Tibial artery (tissue), 4 donors: Measurements from ENCODE around the gene SLC6A9.

ENCODE experiments used
- DNase-seq, 2 donors: peaks; one replicate each; pipeline ENCODE4 v3.0.0-alpha.2; 2019
- H3K27ac ChIP-seq, 2 donors: fragments of 200-600 bp; sonication (generic) in 1 of 2; 1 replicate in 1 of 2; 2 replicates in 1 of 2; pipeline ENCODE4 v1.5.1; 2018 to 2019; ENCODE audit warnings: mild to moderate bottlenecking in 1 of 2
- H3K27me3 ChIP-seq, 2 donors: fragments of 200-600 bp; sonication (generic) in 1 of 2; one replicate each; pipeline versions ENCODE4 v1.5.1 to v1.6.0; 2016 to 2019
- H3K36me3 ChIP-seq, 3 donors: fragments of 200-600 bp; sonication (generic) in 2 of 3; one replicate each; pipeline ENCODE4 v1.5.1; 2016 to 2019; ENCODE audit warnings: mild to moderate bottlenecking in 2 of 3
- H3K4me1 ChIP-seq, 4 donors: fragments of 200-600 bp; sonication (generic) in 2 of 4; 1 replicate in 3 of 4; 2 replicates in 1 of 4; pipeline ENCODE4 v1.5.1; 2016 to 2019
- H3K4me3 ChIP-seq, 2 donors: fragments of 200-600 bp; sonication (generic) in 1 of 2; 1 replicate in 1 of 2; 2 replicates in 1 of 2; pipeline ENCODE4 v1.5.1; 2018 to 2019; ENCODE audit warnings: mild to moderate bottlenecking in 2 of 2
- H3K9me3 ChIP-seq, 3 donors: fragments of 200-600 bp; sonication (generic) in 1 of 3; one replicate each; pipeline ENCODE4 v1.5.1; 2016 to 2019
- CTCF ChIP-seq, 2 experiments: fragments of 200-600 bp in 1 of 2; fragments of 450-650 bp in 1 of 2; IDR thresholded peaks; one replicate each; pipeline ENCODE4 v1.5.1; 2017 to 2019; ENCODE audit warnings: antibody characterized with exemption in 2 of 2, mild to moderate bottlenecking in 1 of 2, moderate library complexity in 1 of 2
- intact Hi-C: fragments of 100-400 bp; cut with DNase I; formaldehyde crosslinking; loops from one replicate; pipeline ENCODE4 v1.15.0; 2023; ENCODE audit warnings: low total_unique reads

Gene SLC6A9

GRCh38 chr1:44020464-44020863 lies 10.8 kb downstream of the SLC6A9 start:
- Histone ChIP-seq H3K4me1 (peaks cover 0 to 10% (median 9%) of the 10 kb centered on the region in 4 donors), H3K4me3 (no peak overlapping the region), H3K9me3 (no peaks in the 10 kb centered on the region), H3K27ac (no peak overlapping the region), H3K27me3 (no peaks in the 10 kb centered on the region), H3K36me3 (peaks cover 0 to 6% (median 5%) of the 10 kb centered on the region in 3 donors)
- no peak for DNase-seq
- no peak for TF ChIP-seq CTCF (IDR thresholded peaks at IDR 0.05)
- intact Hi-C loops = no loop called here

- Histone ChIP-seq H3K27me3 (no peaks in the 10 kb centered on the region), H3K36me3 (peaks cover 0 to 6% (median 5%) of the 10 kb centered on the region in 3 donors), H3K4me1 (peaks cover 0 to 19% (median 18%) of the 10 kb centered on the region in 4 donors), H3K9me3 (no peaks in the 10 kb centered on the region), H3K27ac (no peak overlapping the region), H3K4me3 (no peak overlapping the region)
- DNase-seq = no peak
- no peak for TF ChIP-seq CTCF (IDR thresholded peaks at IDR 0.05)
- intact Hi-C loops = no loop called here
Observed at GRCh38 chr1:44019466-44019948, 11.8 kb downstream of the SLC6A9 start.

GRCh38 chr1:44016890-44017400 lies 14.3 kb downstream of the SLC6A9 start:
- Histone ChIP-seq H3K4me1 (peaks cover 0 to 32% (median 24%) of the 10 kb centered on the region in 4 donors), H3K4me3 (no peak overlapping the region), H3K27me3 (no peaks in the 10 kb centered on the region), H3K9me3 (no peaks in the 10 kb centered on the region), H3K27ac (no peak overlapping the region), H3K36me3 (no peaks in the 10 kb centered on the region)
- DNase-seq = no peak
- intact Hi-C loops = no loop called here
- no peak for TF ChIP-seq CTCF (IDR thresholded peaks at IDR 0.05)

- Histone ChIP-seq H3K36me3 (no peaks in the 10 kb centered on the region), H3K4me3 (no peak overlapping the region), H3K4me1 (peaks cover 0 to 32% (median 24%) of the 10 kb centered on the region in 4 donors), H3K9me3 (no peaks in the 10 kb centered on the region), H3K27me3 (no peaks in the 10 kb centered on the region), H3K27ac (peak overlapping the region in 1 of 2 donors; percentile 32)
- intact Hi-C loops = no loop called here
- no peak for DNase-seq
- no peak for TF ChIP-seq CTCF (IDR thresholded peaks at IDR 0.05)
Observed at GRCh38 chr1:44016041-44016889, 15.0 kb downstream of the SLC6A9 start.

GRCh38 chr1:44015206-44015605 lies 16.1 kb downstream of the SLC6A9 start:
- Histone ChIP-seq H3K27me3 (no peaks in the 10 kb centered on the region), H3K4me3 (no peak overlapping the region), H3K4me1 (peaks cover 0 to 32% (median 24%) of the 10 kb centered on the region in 4 donors), H3K36me3 (no peaks in the 10 kb centered on the region), H3K27ac (peak overlapping the region; percentile 10 to 32), H3K9me3 (no peaks in the 10 kb centered on the region)
- no peak for TF ChIP-seq CTCF (IDR thresholded peaks at IDR 0.05)
- intact Hi-C loops = no loop called here
- DNase-seq = peak; percentile 39 to 82
